ENCODE data around the gene ST8SIA5. TPM values are rescaled to one million over a fixed set of nuclear protein-coding genes. Genes with fewer than 3 reads are reported as not detected.
A peak's percentile ranks its signal among the peaks of the same experiment; 100 is the strongest.
"Not testable (repeated sequence)": the region's sequence is repeated elsewhere in the genome, so short reads cannot be mapped to it uniquely, and the experiment has no call there.

The ST8SIA5 gene
- total RNA-seq = 0.05 and 0.39 TPM in 2 replicates

- Mint-ChIP-seq H3K9me3 (no peaks in the 10 kb centered on the region), H3K4me1 (ENCODE audit: low read depth) (peaks cover 24% of the 10 kb centered on the region), H3K36me3 (ENCODE audit: low read depth) (no peaks in the 10 kb centered on the region), H3K4me3 (ENCODE audit: low read depth) (peak within 1 kb of the TSS; percentile 60), H3K27me3 (ENCODE audit: low read depth) (peaks cover 61% of the 10 kb centered on the region), H3K27ac (no peak within 1 kb of the TSS)
- intact Hi-C loops (cut with micrococcal nuclease) = loop anchor here (5.0 kb wide), 1 partner anchor 161 kb away; the partner anchor contains the start of genes KATNAL2 and PIAS2
- no peak for DNase-seq (ENCODE audit: low spot score)
Observed at GRCh38 chr18:46756559-46757201, at the start of gene ST8SIA5. Gene ST8SIA5 (minus strand): TSS chr18:46757053. CDS start chr18:46756508, 545 bp downstream.

GRCh38 chr18:46795945-46796344, 39.1 kb upstream of the ST8SIA5 start:
- H3K36me3 Mint-ChIP-seq (ENCODE audit: low read depth); H3K27ac Mint-ChIP-seq; H3K4me1 Mint-ChIP-seq (ENCODE audit: low read depth); H3K9me3 Mint-ChIP-seq; H3K4me3 Mint-ChIP-seq (ENCODE audit: low read depth); intact Hi-C loops (cut with micrococcal nuclease); H3K27me3 Mint-ChIP-seq (ENCODE audit: low read depth); DNase-seq (ENCODE audit: low spot score): not testable (repeated sequence)

GRCh38 chr18:46794607-46795006, 37.8 kb upstream of the ST8SIA5 start:
- Mint-ChIP-seq H3K4me3 (ENCODE audit: low read depth) (no peak overlapping the region), H3K4me1 (ENCODE audit: low read depth) (no peaks in the 10 kb centered on the region), H3K36me3 (ENCODE audit: low read depth) (no peaks in the 10 kb centered on the region), H3K27ac (no peak overlapping the region), H3K27me3 (ENCODE audit: low read depth) (no peaks in the 10 kb centered on the region), H3K9me3 (no peaks in the 10 kb centered on the region)
- DNase-seq (ENCODE audit: low spot score) = no peak
- intact Hi-C loops (cut with micrococcal nuclease) = no loop called here

- Mint-ChIP-seq H3K4me1 (ENCODE audit: low read depth) (no peaks in the 10 kb centered on the region), H3K27ac (no peak overlapping the region), H3K36me3 (ENCODE audit: low read depth) (no peaks in the 10 kb centered on the region), H3K9me3 (no peaks in the 10 kb centered on the region), H3K4me3 (ENCODE audit: low read depth) (no peak overlapping the region), H3K27me3 (ENCODE audit: low read depth) (no peaks in the 10 kb centered on the region)
- intact Hi-C loops (cut with micrococcal nuclease) = no loop called here
- no peak for DNase-seq (ENCODE audit: low spot score)
Observed at GRCh38 chr18:46793565-46793964, 36.7 kb upstream of the ST8SIA5 start.

GRCh38 chr18:46789088-46789487, 32.2 kb upstream of the ST8SIA5 start:
- Mint-ChIP-seq H3K4me1 (ENCODE audit: low read depth) (no peaks in the 10 kb centered on the region), H3K4me3 (ENCODE audit: low read depth) (no peak overlapping the region), H3K27ac (no peak overlapping the region), H3K9me3 (no peaks in the 10 kb centered on the region), H3K36me3 (ENCODE audit: low read depth) (no peaks in the 10 kb centered on the region), H3K27me3 (ENCODE audit: low read depth) (no peaks in the 10 kb centered on the region)
- no peak for DNase-seq (ENCODE audit: low spot score)
- intact Hi-C loops (cut with micrococcal nuclease) = no loop called here

- Mint-ChIP-seq H3K4me3 (ENCODE audit: low read depth) (no peak overlapping the region), H3K36me3 (ENCODE audit: low read depth) (no peaks in the 10 kb centered on the region), H3K27me3 (ENCODE audit: low read depth) (no peaks in the 10 kb centered on the region), H3K4me1 (ENCODE audit: low read depth) (no peaks in the 10 kb centered on the region), H3K27ac (no peak overlapping the region), H3K9me3 (no peaks in the 10 kb centered on the region)
- DNase-seq (ENCODE audit: low spot score) = no peak
- intact Hi-C loops (cut with micrococcal nuclease) = no loop called here
Observed at GRCh38 chr18:46787674-46788073, 30.8 kb upstream of the ST8SIA5 start.

- no peak overlapping the region for H3K4me3 Mint-ChIP-seq (ENCODE audit: low read depth)
- no peak for DNase-seq (ENCODE audit: low spot score)
- H3K36me3 Mint-ChIP-seq (ENCODE audit: low read depth) = no peaks in the 10 kb centered on the region
- intact Hi-C loops (cut with micrococcal nuclease) = no loop called here
- H3K27ac Mint-ChIP-seq = no peak overlapping the region
- peaks cover 2% of the 10 kb centered on the region for H3K4me1 Mint-ChIP-seq (ENCODE audit: low read depth)
- H3K9me3 Mint-ChIP-seq = no peaks in the 10 kb centered on the region
- peaks cover under 1% of the 10 kb centered on the region for H3K27me3 Mint-ChIP-seq (ENCODE audit: low read depth)
Observed at GRCh38 chr18:46772357-46772756, 15.5 kb upstream of the ST8SIA5 start.

- Mint-ChIP-seq H3K36me3 (ENCODE audit: low read depth) (no peaks in the 10 kb centered on the region), H3K9me3 (no peaks in the 10 kb centered on the region), H3K27ac (no peak overlapping the region), H3K27me3 (ENCODE audit: low read depth) (no peaks in the 10 kb centered on the region), H3K4me3 (ENCODE audit: low read depth) (no peak overlapping the region), H3K4me1 (ENCODE audit: low read depth) (peaks cover 2% of the 10 kb centered on the region)
- intact Hi-C loops (cut with micrococcal nuclease) = no loop called here
- no peak for DNase-seq (ENCODE audit: low spot score)
Observed at GRCh38 chr18:46771141-46771540, 14.3 kb upstream of the ST8SIA5 start.

GRCh38 chr18:46770708-46771107, 13.9 kb upstream of the ST8SIA5 start:
- H3K27ac Mint-ChIP-seq = no peak overlapping the region
- intact Hi-C loops (cut with micrococcal nuclease) = no loop called here
- no peaks in the 10 kb centered on the region for H3K36me3 Mint-ChIP-seq (ENCODE audit: low read depth)
- H3K9me3 Mint-ChIP-seq = no peaks in the 10 kb centered on the region
- no peak overlapping the region for H3K4me3 Mint-ChIP-seq (ENCODE audit: low read depth)
- H3K27me3 Mint-ChIP-seq (ENCODE audit: low read depth) = peaks cover under 1% of the 10 kb centered on the region
- DNase-seq (ENCODE audit: low spot score) = no peak
- H3K4me1 Mint-ChIP-seq (ENCODE audit: low read depth) = peaks cover 2% of the 10 kb centered on the region

GRCh38 chr18:46768166-46768921, 11.5 kb upstream of the ST8SIA5 start:
- Mint-ChIP-seq H3K27me3 (ENCODE audit: low read depth) (peaks cover 14% of the 10 kb centered on the region), H3K36me3 (ENCODE audit: low read depth) (no peaks in the 10 kb centered on the region), H3K9me3 (no peaks in the 10 kb centered on the region), H3K4me3 (ENCODE audit: low read depth) (no peak overlapping the region), H3K4me1 (ENCODE audit: low read depth) (peaks cover 2% of the 10 kb centered on the region), H3K27ac (no peak overlapping the region)
- intact Hi-C loops (cut with micrococcal nuclease) = no loop called here
- DNase-seq (ENCODE audit: low spot score) = no peak

- no peak overlapping the region for H3K27ac Mint-ChIP-seq
- DNase-seq (ENCODE audit: low spot score) = no peak
- H3K36me3 Mint-ChIP-seq (ENCODE audit: low read depth) = no peaks in the 10 kb centered on the region
- H3K4me1 Mint-ChIP-seq (ENCODE audit: low read depth) = peaks cover 2% of the 10 kb centered on the region
- H3K27me3 Mint-ChIP-seq (ENCODE audit: low read depth) = peaks cover 18% of the 10 kb centered on the region
- intact Hi-C loops (cut with micrococcal nuclease) = no loop called here
- H3K9me3 Mint-ChIP-seq = no peaks in the 10 kb centered on the region
- H3K4me3 Mint-ChIP-seq (ENCODE audit: low read depth) = no peak overlapping the region
Observed at GRCh38 chr18:46767217-46767616, 10.4 kb upstream of the ST8SIA5 start.

- Mint-ChIP-seq H3K27me3 (ENCODE audit: low read depth) (peaks cover 33% of the 10 kb centered on the region), H3K4me1 (ENCODE audit: low read depth) (no peaks in the 10 kb centered on the region), H3K9me3 (no peaks in the 10 kb centered on the region), H3K27ac (no peak overlapping the region), H3K36me3 (ENCODE audit: low read depth) (no peaks in the 10 kb centered on the region), H3K4me3 (ENCODE audit: low read depth) (no peak overlapping the region)
- intact Hi-C loops (cut with micrococcal nuclease) = no loop called here
- DNase-seq (ENCODE audit: low spot score) = no peak
Observed at GRCh38 chr18:46764586-46764985, 7.7 kb upstream of the ST8SIA5 start.

GRCh38 chr18:46761059-46761769, 4.4 kb upstream of the ST8SIA5 start:
- Mint-ChIP-seq H3K9me3 (no peaks in the 10 kb centered on the region), H3K4me1 (ENCODE audit: low read depth) (peaks cover 8% of the 10 kb centered on the region), H3K4me3 (ENCODE audit: low read depth) (no peak overlapping the region), H3K27ac (no peak overlapping the region), H3K27me3 (ENCODE audit: low read depth) (peaks cover 51% of the 10 kb centered on the region), H3K36me3 (ENCODE audit: low read depth) (no peaks in the 10 kb centered on the region)
- no peak for DNase-seq (ENCODE audit: low spot score)
- intact Hi-C loops (cut with micrococcal nuclease) = no loop called here
